ENCODE data around the gene KLF11.

Gene KLF11

DNA sequence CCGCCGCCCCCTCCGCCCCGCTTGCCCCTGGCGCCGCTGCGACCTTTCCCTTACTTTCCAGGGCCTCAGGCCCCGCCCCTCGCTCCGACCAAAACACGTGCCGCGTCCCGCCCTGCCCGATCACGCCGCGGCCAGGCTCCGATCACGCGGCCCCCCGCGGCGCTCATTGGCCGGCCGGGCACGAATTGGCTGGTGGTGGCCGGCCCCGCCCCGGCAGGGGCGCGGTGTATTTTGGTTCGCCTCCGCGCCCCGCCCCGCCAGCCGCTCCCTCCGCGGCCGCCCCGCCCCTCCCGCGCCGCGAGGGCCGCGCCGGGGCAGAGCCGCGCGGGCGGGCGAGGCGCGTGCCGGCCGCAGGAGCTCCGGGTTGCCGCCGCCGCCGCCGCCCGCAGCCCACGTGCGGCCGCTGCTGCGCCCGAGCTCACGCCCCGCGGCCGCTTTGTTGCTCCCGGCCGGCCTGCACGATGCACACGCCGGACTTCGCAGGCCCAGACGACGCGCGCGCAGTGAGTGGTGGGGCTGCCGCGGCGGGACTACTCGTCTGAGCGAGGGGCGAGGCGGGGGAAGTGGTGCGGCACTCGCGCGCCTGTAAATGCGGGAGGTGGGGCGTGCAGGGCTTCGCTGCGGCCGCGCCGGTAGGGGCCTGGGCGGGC is at the start of gene KLF11:
KLF11 (plus strand) TSS at position 295 of the 650 bp plus-strand sequence; CDS start at position 462, 167 bp downstream.
- DNase-seq: peak; percentile 94 to 96
- TF ChIP-seq POLR2A (IDR thresholded peaks at IDR 0.05; ENCODE audit: low read length) (no peak), GATA1 (IDR thresholded peaks at IDR 0.05; ENCODE audit: low read depth, low read length) (no peak)

DNA sequence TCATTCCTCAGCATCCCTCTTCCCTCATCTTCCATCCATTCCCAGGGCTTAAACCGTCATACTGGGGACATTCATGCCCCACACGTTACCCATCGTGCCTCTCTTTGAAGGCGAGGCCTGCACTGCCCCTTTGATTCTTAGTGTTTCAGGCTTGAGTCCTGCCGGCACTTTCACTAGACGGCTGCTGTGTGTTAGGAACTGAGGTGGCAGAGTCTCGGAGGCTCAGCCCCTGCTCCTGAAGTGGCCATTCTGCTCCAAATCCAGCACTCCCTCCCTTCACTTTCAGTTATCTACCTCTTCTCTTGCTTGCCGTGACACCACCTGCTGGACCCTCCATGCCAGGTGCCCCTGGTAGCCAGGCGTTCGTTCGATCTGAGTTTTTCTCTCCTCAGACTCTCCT is 48.9 kb upstream of the KLF11 start:
- TF ChIP-seq GATA1 (IDR thresholded peaks at IDR 0.05; ENCODE audit: low read depth, low read length): no peak
- no peak for TF ChIP-seq POLR2A (IDR thresholded peaks at IDR 0.05; ENCODE audit: low read length)
- DNase-seq: no peak

DNA sequence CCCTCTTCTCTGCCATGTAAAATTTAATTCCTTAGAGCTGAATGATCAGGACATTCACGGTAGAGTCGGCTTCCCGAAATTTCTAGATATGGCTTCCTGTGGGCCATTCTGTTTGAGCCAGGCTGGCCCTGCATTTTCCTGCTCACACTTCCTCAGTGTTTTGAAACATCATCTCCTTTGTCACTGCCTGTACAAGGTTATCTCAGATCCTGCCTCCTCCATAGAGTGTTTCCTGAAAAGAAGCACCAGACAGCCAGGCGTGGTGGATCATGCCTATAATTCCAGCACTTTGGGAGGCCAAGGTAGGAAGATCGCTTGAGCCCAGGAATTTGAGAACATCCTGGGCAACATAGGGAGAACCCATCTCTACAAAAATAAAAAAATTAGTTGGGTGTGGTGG is 48.3 kb upstream of the KLF11 start:
- no peak for TF ChIP-seq GATA1 (IDR thresholded peaks at IDR 0.05; ENCODE audit: low read depth, low read length)
- no peak for TF ChIP-seq POLR2A (IDR thresholded peaks at IDR 0.05; ENCODE audit: low read length)
- DNase-seq: no peak

DNA sequence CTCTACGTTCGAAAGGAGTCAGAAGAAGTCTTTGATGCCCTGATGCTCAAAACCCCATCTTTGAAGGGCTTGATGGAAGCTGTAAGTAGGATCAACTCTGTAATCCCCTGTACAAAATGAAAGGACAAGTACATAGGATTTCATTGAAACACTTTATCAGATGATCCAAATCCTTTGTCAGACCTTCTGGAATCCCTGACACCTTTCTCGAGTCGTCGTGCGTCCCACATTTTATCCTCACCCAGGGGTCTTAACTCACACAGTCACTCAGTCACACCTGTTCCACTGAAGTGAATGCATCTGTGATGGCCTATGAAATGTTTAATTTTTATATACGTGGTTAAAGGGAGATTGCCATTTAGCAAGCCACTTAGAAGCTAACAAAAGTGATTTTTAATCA is 47.0 kb upstream of the KLF11 start:
- no peak for DNase-seq
- TF ChIP-seq GATA1 (IDR thresholded peaks at IDR 0.05; ENCODE audit: low read depth, low read length) (no peak), POLR2A (IDR thresholded peaks at IDR 0.05; ENCODE audit: low read length) (no peak)

DNA sequence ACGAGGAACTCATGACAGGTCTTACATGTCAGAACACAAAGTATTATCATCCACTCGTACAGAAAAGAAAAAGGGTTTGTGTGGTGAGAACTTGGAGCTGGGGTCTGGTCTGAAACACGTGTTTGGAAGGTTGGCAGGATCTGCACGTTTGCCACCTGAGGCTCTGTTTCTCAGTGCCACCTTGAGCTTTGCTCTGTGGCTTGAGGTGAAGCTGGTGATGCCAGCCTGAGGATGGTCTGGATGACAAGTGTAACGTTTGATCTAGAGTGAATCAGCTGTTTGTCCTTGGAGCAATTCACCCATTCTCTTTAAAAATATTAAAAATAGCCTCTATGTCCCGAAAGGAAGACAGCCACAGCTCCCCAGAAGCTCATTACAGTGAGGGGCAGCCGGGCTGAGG is 45.4 kb upstream of the KLF11 start:
- DNase-seq: no peak
- no peak for TF ChIP-seq POLR2A (IDR thresholded peaks at IDR 0.05; ENCODE audit: low read length)
- no peak for TF ChIP-seq GATA1 (IDR thresholded peaks at IDR 0.05; ENCODE audit: low read depth, low read length)

DNA sequence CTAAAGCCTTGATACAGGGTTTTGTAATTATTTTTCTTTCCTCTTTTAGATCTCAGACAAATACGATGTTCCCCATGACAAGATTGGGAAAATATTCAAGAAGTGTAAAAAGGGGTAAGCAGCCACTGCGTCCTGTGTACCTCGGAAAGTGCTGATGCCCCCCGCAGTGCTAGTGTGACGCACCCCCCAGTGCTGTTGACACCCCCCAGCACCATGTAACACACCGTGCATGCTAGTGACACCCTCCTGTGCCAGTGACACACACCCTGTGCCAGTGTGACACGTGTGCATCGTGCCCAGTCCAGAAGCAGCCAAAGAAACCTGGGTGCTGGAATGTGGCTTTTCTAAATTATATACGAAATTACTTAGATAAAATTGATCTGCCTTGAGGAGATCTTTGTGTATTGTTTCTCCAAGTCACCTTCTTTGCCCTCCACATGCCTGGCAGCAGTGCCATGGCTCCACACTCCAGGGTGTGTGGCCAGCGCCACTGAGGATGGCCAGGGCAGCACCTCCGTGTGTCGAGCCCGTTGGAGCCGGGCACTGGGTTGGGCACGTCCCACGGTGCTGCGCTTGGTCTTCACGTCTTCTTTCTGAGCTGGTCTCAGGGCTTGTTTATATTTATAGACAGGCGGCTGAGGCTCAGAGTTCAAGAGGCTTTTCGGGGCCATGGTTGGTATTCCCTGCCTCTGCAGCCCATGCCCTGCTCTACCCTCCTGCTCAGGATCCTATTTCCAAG is 44.3 kb upstream of the KLF11 start:
- no peak for TF ChIP-seq GATA1 (IDR thresholded peaks at IDR 0.05; ENCODE audit: low read depth, low read length)
- no peak for TF ChIP-seq POLR2A (IDR thresholded peaks at IDR 0.05; ENCODE audit: low read length)
- no peak for DNase-seq

DNA sequence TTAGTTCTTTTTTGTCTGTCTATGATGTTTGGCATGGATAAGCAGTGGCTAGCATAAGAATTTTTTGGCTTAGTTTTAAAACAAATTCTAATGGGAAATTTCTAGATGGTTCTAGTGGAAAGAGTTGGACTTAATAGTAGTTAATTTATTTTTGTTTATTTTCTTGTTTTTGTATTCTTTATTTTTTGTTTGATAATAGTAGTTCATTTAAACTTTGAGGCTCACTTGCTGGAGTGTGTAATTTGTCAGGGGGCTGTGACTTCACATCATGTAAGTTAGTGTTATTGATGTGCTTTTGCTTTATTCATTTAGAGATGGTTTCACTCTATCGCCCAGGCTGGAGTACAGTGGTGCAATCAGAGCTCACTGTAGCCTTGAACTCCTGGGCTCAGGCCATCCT is 43.7 kb upstream of the KLF11 start:
- DNase-seq: no peak

DNA sequence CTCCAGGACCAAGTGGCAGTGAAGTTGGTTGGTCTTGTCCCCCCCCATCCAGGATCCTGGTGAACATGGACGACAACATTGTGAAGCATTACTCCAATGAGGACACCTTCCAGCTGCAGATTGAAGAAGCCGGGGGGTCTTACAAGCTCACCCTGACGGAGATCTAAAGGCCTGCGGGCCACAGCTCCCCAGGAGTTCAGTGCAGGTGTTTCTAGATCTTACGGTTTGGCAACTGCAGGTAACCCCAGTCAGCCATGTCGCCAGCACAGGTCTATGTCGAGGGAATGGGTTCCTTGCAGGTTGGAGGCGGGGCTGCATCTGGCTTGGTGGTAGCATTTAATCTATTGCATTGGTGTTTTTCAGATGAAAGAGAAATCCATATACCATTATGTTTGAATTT is 42.8 kb upstream of the KLF11 start:
- no peak for DNase-seq
- TF ChIP-seq GATA1 (IDR thresholded peaks at IDR 0.05; ENCODE audit: low read depth, low read length) (no peak), POLR2A (IDR thresholded peaks at IDR 0.05; ENCODE audit: low read length) (no peak)

More for the DNA sequence above, 43.7 kb upstream of the KLF11 start:
- no peak for TF ChIP-seq GATA1 (IDR thresholded peaks at IDR 0.05; ENCODE audit: low read depth, low read length)
- TF ChIP-seq POLR2A (IDR thresholded peaks at IDR 0.05; ENCODE audit: low read length): no peak

DNA sequence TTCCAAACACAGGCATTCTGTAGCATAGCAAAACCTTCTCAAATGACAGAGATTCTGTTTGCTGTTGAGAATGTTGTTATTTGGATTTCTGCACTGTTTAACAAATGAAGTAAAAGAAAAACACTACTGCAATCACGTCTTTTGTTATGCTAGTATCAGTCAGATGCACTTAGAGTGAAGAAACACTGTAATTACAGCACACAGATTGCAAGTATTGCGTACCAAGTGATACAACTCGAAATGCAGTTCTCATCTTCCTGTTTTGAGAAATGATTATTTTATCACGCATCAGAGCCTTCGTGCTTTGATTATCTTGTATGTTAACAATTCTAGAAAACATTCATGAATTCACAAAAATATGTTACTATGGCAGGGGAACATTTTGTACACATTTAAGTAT is 41.8 kb upstream of the KLF11 start:
- no peak for DNase-seq
- no peak for TF ChIP-seq POLR2A (IDR thresholded peaks at IDR 0.05; ENCODE audit: low read length)
- TF ChIP-seq GATA1 (IDR thresholded peaks at IDR 0.05; ENCODE audit: low read depth, low read length): no peak

DNA sequence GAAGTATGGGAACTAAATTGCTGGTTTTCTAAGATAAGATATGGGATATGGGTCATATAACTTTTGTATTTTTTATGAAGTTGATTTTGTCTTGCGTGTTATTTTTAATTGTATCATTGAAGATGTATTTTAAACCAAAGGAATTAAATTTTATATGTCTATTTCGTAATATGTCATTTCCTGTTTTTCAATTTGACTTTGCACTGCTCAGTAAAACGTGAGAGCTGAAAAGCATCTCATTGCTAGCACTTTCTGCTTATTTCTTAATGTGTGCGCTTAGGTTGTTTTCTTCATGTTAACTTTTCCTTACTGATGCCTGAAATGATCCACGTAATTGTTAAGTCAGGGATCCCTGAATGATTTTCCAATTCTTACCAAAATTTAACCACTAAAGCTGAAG is 41.2 kb upstream of the KLF11 start:
- no peak for DNase-seq
- no peak for TF ChIP-seq GATA1 (IDR thresholded peaks at IDR 0.05; ENCODE audit: low read depth, low read length)
- no peak for TF ChIP-seq POLR2A (IDR thresholded peaks at IDR 0.05; ENCODE audit: low read length)

DNA sequence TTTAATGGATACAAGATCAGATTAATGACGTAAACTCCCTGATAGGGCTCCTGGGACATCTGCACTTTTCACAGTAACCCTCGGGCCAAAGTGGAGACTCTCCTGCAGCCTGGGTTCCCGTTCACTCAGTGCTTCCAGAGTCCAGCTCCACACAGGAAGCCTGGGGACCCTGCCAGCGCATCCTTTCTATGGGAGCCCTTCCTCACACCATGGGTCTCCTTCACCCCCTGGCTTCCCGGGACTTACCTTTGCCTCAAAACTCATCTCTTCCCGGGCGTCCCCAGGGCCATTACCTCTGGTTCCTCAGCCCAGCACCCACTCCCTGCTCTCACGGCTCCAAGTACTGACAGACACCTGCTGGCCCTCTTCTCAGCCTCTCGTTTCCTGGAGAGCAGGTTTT is 40.7 kb upstream of the KLF11 start:
- DNase-seq: no peak
- TF ChIP-seq GATA1 (IDR thresholded peaks at IDR 0.05; ENCODE audit: low read depth, low read length) (no peak), POLR2A (IDR thresholded peaks at IDR 0.05; ENCODE audit: low read length) (no peak)

DNA sequence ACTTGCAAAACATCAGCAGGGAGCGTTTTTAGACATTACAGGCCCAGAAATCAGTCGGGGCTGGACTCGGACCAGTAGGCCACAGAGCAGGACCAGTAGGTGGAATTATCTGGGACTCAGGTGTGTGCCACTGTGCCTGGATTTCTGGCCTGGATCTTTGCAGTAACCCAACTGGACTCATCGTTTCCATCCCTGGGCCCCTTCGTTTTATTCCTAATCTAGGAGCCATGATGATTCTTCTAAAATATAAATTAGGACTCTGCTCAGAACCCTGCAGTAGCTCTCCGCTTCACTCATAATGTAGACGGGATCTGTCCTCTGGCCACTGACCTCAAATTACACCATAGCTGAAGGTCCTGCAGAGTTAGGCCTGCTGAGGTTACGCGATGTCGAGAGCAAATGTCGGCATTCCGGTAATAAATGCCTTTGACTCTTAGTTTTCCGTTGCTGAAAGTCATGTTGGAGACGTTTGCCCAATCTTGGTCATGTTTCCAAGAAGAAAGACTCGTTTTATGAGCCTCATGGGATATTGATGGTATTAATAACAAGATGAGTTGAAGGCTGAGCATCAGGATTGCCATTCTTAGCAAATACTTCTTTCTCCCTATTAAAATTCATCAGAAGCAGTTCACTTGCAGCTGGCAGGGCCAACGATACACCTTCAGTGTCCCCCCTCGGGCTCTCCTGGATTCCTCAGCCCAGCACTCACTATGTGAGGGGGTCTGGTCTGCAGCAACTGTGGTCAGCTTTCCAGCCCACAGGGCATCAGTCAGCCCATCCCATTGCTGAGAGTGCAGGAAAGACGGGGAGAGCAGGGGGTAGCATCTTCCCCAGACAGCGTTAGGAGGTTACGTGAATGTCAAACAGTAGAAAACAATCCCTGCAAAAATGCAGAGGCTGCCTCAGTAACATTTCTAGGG is 39.9 kb upstream of the KLF11 start:
- no peak for TF ChIP-seq GATA1 (IDR thresholded peaks at IDR 0.05; ENCODE audit: low read depth, low read length)
- TF ChIP-seq POLR2A (IDR thresholded peaks at IDR 0.05; ENCODE audit: low read length): no peak
- no peak for DNase-seq

DNA sequence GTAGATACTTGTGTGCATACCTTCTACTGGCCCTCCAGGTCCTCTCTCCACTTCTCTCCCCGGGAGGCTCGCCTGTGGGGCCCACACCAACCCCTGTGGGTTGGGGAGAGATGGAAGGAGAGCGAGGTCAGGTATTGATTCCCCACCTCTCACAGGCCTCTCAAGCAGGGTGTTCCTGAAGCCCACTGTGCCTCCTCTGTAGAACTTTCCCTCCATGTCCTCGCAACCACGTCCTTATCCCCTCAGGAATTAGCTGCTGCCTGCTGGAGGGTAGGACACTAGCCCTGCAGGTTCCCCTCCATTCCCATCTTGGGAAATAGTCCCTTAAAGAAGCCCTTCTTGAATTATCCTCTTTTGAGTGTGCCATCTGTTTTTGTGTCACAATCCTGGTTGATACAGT is 38.9 kb upstream of the KLF11 start:
- DNase-seq: no peak
- TF ChIP-seq GATA1 (IDR thresholded peaks at IDR 0.05; ENCODE audit: low read depth, low read length): no peak
- no peak for TF ChIP-seq POLR2A (IDR thresholded peaks at IDR 0.05; ENCODE audit: low read length)

DNA sequence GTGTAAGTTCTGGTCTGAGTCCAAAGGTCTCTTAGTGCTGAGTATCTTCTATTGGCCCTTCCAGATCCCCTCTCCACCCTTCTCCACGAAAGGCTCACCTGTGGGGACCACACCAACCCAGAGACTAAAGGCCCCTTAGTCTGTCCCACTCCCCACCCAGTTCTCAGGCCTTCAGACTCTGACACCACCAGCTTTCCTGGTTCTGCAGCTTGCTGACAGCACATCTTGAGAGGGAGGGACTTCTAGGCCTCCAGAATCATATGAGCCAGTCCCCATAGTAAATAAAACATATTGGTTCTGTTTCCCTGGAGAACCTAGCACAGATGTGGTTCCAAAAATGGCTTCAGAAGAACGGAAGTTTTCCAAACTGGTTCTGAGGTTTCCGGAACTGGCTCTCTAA is 38.5 kb upstream of the KLF11 start:
- no peak for TF ChIP-seq POLR2A (IDR thresholded peaks at IDR 0.05; ENCODE audit: low read length)
- TF ChIP-seq GATA1 (IDR thresholded peaks at IDR 0.05; ENCODE audit: low read depth, low read length): no peak
- no peak for DNase-seq
